HG02885 (cell line): ENCODE data around the gene ROCK2.

Experiments used
- ATAC-seq: cut with Tn5 transposase; IDR thresholded peaks from one replicate; pipeline ENCODE4 v1.9.1; 2021; ENCODE audit warnings: mild to moderate bottlenecking; ENCODE audit not compliant: unreplicated experiment, poor library complexity

Gene ROCK2

GRCh38 chr2:11133238-11133935 is 211.0 kb downstream of the ROCK2 start:
- ATAC-seq, result no peak

- ATAC-seq, result no peak
Observed at GRCh38 chr2:11132036-11132671, 212.3 kb downstream of the ROCK2 start.

- ATAC-seq, result no peak
Observed at GRCh38 chr2:11131166-11131920, 213.1 kb downstream of the ROCK2 start.
